Embryonic facial prominence (tissue), 1 donor: ENCODE results near the gene NTNG1.
"Not testable (repeated sequence)": the region's sequence is repeated elsewhere in the genome, so short reads cannot be mapped to it uniquely, and the experiment has no call there.

Experiments
- DNase-seq: peaks from one replicate; pipeline ENCODE4 v3.0.0-alpha.2; 2016; ENCODE audit errors: extremely low spot score

The NTNG1 gene

GRCh38 chr1:107140703-107141490, at the start of gene NTNG1:
Gene NTNG1, plus strand, starts transcription at chr1:107141039.
- peak; percentile 18 for DNase-seq

- no peak for DNase-seq
Observed at GRCh38 chr1:107091418-107091817, 49.4 kb upstream of the NTNG1 start.

DNA sequence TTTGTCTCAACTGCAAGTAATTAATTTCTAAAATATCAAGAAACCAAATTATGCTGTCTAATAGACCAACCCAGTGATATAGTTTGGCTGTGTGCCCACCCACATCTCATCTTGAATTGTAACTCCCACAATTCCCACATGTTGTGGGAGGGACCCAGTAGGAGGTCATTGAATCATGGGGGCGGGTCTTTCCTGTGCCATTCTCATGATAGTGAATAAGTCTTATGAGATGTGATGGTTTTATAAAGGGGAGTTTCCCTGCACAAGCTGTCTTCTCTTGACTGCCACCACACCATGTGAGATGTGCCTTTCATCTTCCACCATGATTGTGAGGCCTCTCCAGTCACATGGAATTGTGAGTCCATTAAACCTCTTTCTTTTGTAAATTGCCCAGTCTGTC, 47.4 kb upstream of the NTNG1 start:
- DNase-seq, result not testable (repeated sequence)

GRCh38 chr1:107095647-107096046, 45.2 kb upstream of the NTNG1 start:
- DNase-seq, result no peak

DNA sequence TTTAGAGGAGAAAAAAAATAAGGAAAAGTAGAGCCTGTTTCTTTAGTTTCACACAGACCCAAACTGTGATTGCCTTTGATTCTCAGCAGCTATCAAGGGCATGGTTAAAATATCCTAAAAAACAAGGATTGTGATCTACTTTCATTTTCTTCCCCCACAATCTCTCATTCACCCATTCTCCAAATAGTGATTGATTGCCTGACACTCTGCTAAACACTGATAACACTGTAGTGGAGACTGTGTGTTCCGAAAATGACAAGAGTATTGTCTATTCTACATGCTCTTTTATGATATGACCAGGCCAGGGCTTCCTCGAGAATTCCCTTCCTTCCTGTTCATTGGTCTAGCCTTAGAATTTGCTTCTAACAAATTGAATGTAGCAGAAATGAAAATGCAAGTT, 44.1 kb upstream of the NTNG1 start:
- DNase-seq, result no peak

GRCh38 chr1:107098961-107099360, 41.9 kb upstream of the NTNG1 start:
- DNase-seq, result no peak

GRCh38 chr1:107100331-107100984, 40.4 kb upstream of the NTNG1 start:
- DNase-seq, result no peak

GRCh38 chr1:107105914-107106313, 34.9 kb upstream of the NTNG1 start:
- DNase-seq, result no peak

- DNase-seq, result no peak
Observed at GRCh38 chr1:107110326-107110725, 30.5 kb upstream of the NTNG1 start.

- DNase-seq, result no peak
Observed at GRCh38 chr1:107116306-107116790, 24.5 kb upstream of the NTNG1 start.

- no peak for DNase-seq
Observed at GRCh38 chr1:107122225-107122624, 18.6 kb upstream of the NTNG1 start.

DNA sequence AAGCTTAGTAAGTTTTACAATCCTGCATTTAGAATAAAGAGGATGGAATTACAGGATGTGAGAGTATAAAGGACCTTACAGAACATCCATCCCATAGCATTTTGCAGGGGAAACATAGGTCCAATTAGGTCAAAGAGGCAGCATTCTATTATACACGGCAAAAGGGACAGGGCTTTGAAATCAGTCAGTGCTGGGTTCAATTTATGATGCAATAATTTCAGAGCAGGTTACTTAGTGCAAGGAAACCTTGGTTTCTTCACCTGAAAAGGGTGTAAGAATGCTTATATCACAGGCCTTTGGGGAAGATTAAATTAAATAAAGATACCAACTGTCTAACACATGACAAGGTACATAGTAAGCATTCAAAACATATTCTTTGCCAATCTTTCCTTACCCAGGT, 17.1 kb upstream of the NTNG1 start:
- DNase-seq, result no peak

- no peak for DNase-seq
Observed at GRCh38 chr1:107124694-107125093, 16.1 kb upstream of the NTNG1 start.

DNA sequence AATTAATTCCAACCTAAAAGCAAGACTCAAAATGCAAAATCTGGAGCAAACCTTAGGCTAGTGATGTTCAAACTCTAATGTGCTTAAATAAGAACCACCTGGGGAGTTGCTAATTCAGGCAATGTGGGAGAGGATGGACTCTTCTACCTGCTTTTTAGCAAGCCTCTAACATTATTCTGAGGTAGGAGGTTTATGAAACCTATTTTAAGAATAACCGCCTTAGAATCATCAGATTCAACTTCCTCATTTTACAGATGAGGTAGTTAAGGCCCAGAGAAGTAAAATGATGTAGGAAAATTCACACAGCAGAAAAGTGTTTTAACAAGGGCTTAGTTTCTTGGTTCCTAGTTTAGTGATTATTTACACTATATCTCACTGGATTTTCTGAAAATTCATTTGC, 8.6 kb upstream of the NTNG1 start:
- no peak for DNase-seq

GRCh38 chr1:107132780-107133179, 8.1 kb upstream of the NTNG1 start:
- no peak for DNase-seq

DNA sequence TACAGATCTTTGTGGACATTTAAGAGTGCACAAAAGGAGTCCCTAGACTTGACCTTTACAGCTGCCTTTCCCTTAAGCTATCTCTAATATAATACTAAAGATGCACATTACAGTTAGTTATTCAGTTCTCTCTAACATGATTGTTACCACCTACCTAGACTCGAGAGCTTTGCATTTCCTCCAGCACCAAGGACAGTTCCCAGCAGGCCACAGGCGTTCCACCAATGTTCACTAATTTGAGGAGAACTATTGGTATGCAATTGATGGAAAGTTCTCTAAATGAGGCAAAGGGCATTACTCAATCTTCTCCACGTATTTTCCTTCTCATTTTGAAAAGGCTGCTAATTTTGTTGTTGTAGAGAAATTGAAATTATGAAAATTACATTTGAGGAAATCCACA, 5.4 kb upstream of the NTNG1 start:
- no peak for DNase-seq

GRCh38 chr1:107138166-107138565, 2.7 kb upstream of the NTNG1 start:
- no peak for DNase-seq

GRCh38 chr1:107138767-107139445, 1.9 kb upstream of the NTNG1 start:
- DNase-seq, result no peak

GRCh38 chr1:107139833-107140702, 771 bp upstream of the NTNG1 start:
- peak; percentile 74 for DNase-seq

DNA sequence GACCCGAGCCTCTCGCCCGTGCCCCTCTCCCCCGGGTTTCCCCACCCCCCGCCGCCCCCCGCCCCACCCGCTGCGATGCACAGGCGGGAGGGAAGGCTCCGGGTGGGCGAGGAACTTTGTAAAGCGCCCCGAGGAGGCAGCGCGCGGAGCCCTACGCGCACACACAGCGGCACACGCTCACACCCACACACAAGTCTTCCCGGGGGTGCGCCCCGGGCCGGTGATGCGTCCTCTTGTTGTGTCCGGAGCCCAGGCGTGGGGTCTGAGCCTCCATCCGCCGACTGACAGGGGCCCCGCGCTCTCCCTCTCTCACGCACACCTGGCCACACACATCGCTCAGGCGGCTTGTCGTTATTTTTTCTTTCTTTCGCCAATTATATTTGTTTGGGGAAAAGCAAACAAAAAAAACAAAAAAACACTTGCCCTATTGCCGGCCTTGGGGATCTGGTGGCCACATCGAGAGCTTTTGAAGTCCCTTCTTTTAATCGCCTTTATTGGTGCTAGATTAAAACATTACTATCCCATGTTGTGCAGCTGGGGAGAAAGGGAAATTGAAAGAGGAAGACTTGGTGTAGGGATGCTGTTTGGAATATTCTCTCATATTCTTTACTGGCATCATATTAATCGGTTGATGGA, 770 bp downstream of the NTNG1 start:
- peak; percentile 7 for DNase-seq

- peak; percentile 62 for DNase-seq
Observed at GRCh38 chr1:107142140-107142542, 1.3 kb downstream of the NTNG1 start.
